22Rv1 (cell line): ENCODE measurements around the gene PLEKHM3.

Source experiments
- CTCF ChIP-seq: fragments of 450-650 bp; IDR thresholded peaks from 2 replicates; pipeline ENCODE4 v1.5.1; 2017; ENCODE audit warnings: mild to moderate bottlenecking
- ZFX ChIP-seq: fragments of 450-650 bp; IDR thresholded peaks from 2 replicates; pipeline ENCODE4 v1.6.1; 2017; ENCODE audit warnings: antibody characterized with exemption, borderline replicate concordance

DNA sequence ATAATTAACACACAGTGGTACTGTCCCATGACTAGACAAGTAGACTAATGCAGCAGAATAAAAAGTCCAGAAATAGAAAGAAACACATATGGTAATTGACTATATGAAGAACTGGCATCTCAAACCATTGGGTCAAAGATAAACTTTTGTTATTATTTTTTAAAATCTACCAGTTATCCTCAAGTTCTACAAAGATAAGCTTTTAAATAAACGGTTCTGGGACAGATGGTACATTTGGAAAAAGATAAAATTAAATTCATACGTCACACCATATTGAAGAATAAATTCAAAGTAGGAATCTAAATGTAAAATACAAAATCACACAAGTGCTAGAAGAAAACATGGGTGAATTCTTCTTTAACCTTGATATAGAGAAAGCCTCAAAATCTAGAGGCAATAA lies 37.6 kb upstream of the PLEKHM3 start:
- TF ChIP-seq CTCF = no peak
- TF ChIP-seq ZFX = no peak
